HepG2 (cell line): ENCODE measurements around the gene ECT2. TPM values are rescaled to one million over a fixed set of nuclear protein-coding genes. Genes with fewer than 3 reads are reported as not detected.

Source experiments
- ATAC-seq: fragments of 200-7000 bp; cut with Tn5 transposase; 3 replicates; pipeline ENCODE4 v1.9.1; 2020; ENCODE audit warnings: mild to moderate bottlenecking, moderate library complexity
- BruUV-seq: library from RNA; stranded (reverse); fragments of 400-500 nt; replicated peaks from 2 replicates; lab custom pipeline; 2021; lab: Mats Ljungman, UMichigan
- CTCF ChIA-PET: fragments of 300-600 bp; formaldehyde crosslinking; extraction: SDS; loops from one replicate; lab custom pipeline; 2021; ENCODE audit warnings: low total read pairs, inconsistent platforms, low intra/inter-chr PET ratio; lab: Yijun Ruan, JAX
- POLR2A ChIA-PET: fragments of 350-600 bp; sonication (Branson Sonifier 250); formaldehyde crosslinking; loops from one replicate; lab custom pipeline; 2020; ENCODE audit warnings: antibody characterized with exemption, inconsistent platforms; lab: Yijun Ruan, JAX
- DNase-seq: peaks from one replicate; pipeline ENCODE4 v3.0.0-alpha.2; 2015; ENCODE audit warnings: low spot score
- FAIRE-seq: peaks from 3 replicates; lab custom pipeline; 2011; peaks lifted over from hg19 to GRCh38; lab: Jason Lieb, UNC
- H2AFZ ChIP-seq: one replicate; pipeline ENCODE4 v1.6.1; 2011; ENCODE audit warnings: low read length, inconsistent platforms
- H3K27ac ChIP-seq: fragments of 300-600 bp; 3 replicates; pipeline ENCODE4 v1.8.0; 2011; ENCODE audit warnings: mixed run types, mild to moderate bottlenecking, mixed read lengths, low read length, inconsistent platforms; ENCODE audit not compliant: insufficient read depth; ENCODE audit errors: extremely low read length
- H3K27me3 ChIP-seq, 2 experiments: fragments of 200-600 bp in 1 of 2; 2 replicates in 1 of 2; 3 replicates in 1 of 2; pipeline versions ENCODE4 v1.6.0 to v1.8.0; 2011; ENCODE audit warnings: low read length in 2 of 2, mild to moderate bottlenecking in 2 of 2, moderate library complexity in 2 of 2, inconsistent platforms in 1 of 2; ENCODE audit not compliant: insufficient read depth in 2 of 2, control insufficient read depth in 1 of 2
- H3K36me3 ChIP-seq, 2 experiments: fragments of 200-600 bp in 1 of 2; replicated peaks in 1 of 2; 2 replicates in 1 of 2; 3 replicates in 1 of 2; pipeline versions ENCODE4 v1.5.1 to v1.8.0; 2011; ENCODE audit warnings: low read length in 2 of 2, inconsistent platforms in 1 of 2; ENCODE audit not compliant: insufficient read depth in 2 of 2, control insufficient read depth in 1 of 2
- H3K4me1 ChIP-seq: 2 replicates; pipeline ENCODE4 v1.5.1; 2012; ENCODE audit warnings: low read length, inconsistent platforms; ENCODE audit not compliant: insufficient read depth
- H3K4me2 ChIP-seq: 2 replicates; pipeline ENCODE4 v1.6.0; 2011; ENCODE audit warnings: low read depth, low read length, inconsistent platforms
- H3K4me3 ChIP-seq, 3 experiments: fragments of 200-600 bp in 1 of 3; sonication (generic), shearing (Covaris generic) in 1 of 3; replicated peaks in 1 of 3; 2 replicates each; pipeline ENCODE4 v1.5.1; 2011 to 2016; ENCODE audit warnings: low read length in 3 of 3, inconsistent platforms in 2 of 3, low read depth in 2 of 3, mild to moderate bottlenecking in 2 of 3, control low read depth in 1 of 3, mixed read lengths in 1 of 3; ENCODE audit not compliant: insufficient read depth in 1 of 3
- H3K79me2 ChIP-seq: one replicate; pipeline ENCODE4 v1.6.1; 2011; ENCODE audit warnings: low read length, inconsistent platforms; ENCODE audit not compliant: insufficient read depth
- H3K9ac ChIP-seq: 2 replicates; pipeline ENCODE4 v1.6.0; 2011; ENCODE audit warnings: mild to moderate bottlenecking, low read depth, low read length, inconsistent platforms; ENCODE audit not compliant: insufficient read depth
- H3K9me3 ChIP-seq: 2 replicates; pipeline ENCODE4 v1.5.1; 2012; ENCODE audit warnings: mild to moderate bottlenecking, low read length
- H4K20me1 ChIP-seq: 2 replicates; pipeline ENCODE4 v1.6.0; 2011; ENCODE audit warnings: inconsistent platforms, mild to moderate bottlenecking, low read length, moderate library complexity; ENCODE audit not compliant: insufficient read depth
- ATF6 ChIP-seq: sonication (generic); formaldehyde crosslinking; conservative IDR thresholded peaks from 2 replicates; pipeline ENCODE4 v1.4.0; 2020; ENCODE audit warnings: missing genetic modification reagents
- JUN ChIP-seq: sonication (generic); formaldehyde crosslinking; IDR thresholded peaks from 2 replicates; pipeline ENCODE4 v1.4.0; 2020; ENCODE audit warnings: mild to moderate bottlenecking, missing genetic modification reagents
- MATR3 ChIP-seq: sonication (generic); formaldehyde crosslinking; IDR thresholded peaks from 2 replicates; pipeline ENCODE4 v1.4.0; 2020; ENCODE audit warnings: missing genetic modification reagents
- NAIF1 ChIP-seq: sonication (generic); formaldehyde crosslinking; IDR thresholded peaks from 2 replicates; pipeline ENCODE4 v1.5.0; 2020; ENCODE audit warnings: mild to moderate bottlenecking, missing genetic modification reagents, borderline replicate concordance
- NR2F1 ChIP-seq, 2 experiments: fragments of 450-650 bp in 1 of 2; formaldehyde crosslinking in 1 of 2; IDR thresholded peaks; 2 replicates each; pipeline versions ENCODE4 v1.5.0 to v1.6.1; 2016 to 2020; ENCODE audit warnings: mild to moderate bottlenecking in 1 of 2, missing compliant biosample characterization in 1 of 2, missing genetic modification reagents in 1 of 2, moderate library complexity in 1 of 2
- PCBP2 ChIP-seq: fragments of 200-400 bp; formaldehyde crosslinking; optimal IDR thresholded peaks from 2 replicates; pipeline ENCODE3; 2018; ENCODE audit warnings: low read length, low read depth; ENCODE audit not compliant: poor library complexity, severe bottlenecking
- ZMYM4 ChIP-seq: sonication (generic); formaldehyde crosslinking; IDR thresholded peaks from 2 replicates; pipeline ENCODE4 v1.8.1; 2023; ENCODE audit warnings: mild to moderate bottlenecking, missing genetic modification reagents
- ZNF230 ChIP-seq: sonication (generic); formaldehyde crosslinking; IDR thresholded peaks from 2 replicates; pipeline ENCODE4 v1.4.0; 2020; ENCODE audit warnings: mild to moderate bottlenecking, missing genetic modification reagents
- WGBS: methylation state at CpG from one replicate; pipeline ENCODE4 v1.1.6; 2017; ENCODE audit warnings: low lambda C conversion rate; 5-methylcytosine and 5-hydroxymethylcytosine counted together
- in situ Hi-C: cut with HindIII; loops from 2 replicates; pipeline ENCODE4 v1.10.0; 2017; ENCODE audit warnings: low pct_unique_long_range_greater_than_20kb; ENCODE audit not compliant: extremely low pct_ligation_motif_present
- intact Hi-C: fragments of 100-400 bp; cut with micrococcal nuclease; formaldehyde crosslinking; loops from one replicate; pipeline ENCODE4 v1.10.0; 2022; ENCODE audit not compliant: unreplicated experiment
- polyA plus RNA-seq, 8 experiments: library from polyadenylated mRNA; depleted of rRNA in 3 of 8; stranded (reverse) in 7 of 8; unstranded in 1 of 8; fragments of >200 nt; fragmentation: Illumina TruSeq in 4 of 8; extraction: Trizol in 4 of 8; gene quantifications; 2 replicates each; pipeline versions ENCODE4 v1.2.1 to v1.2.3, GENCODE V29; 2011 to 2016; ENCODE audit warnings: low read depth in 4 of 8, missing spikeins in 1 of 8, mixed read lengths in 1 of 8; ENCODE audit not compliant: insufficient read depth in 1 of 8
- total RNA-seq, 5 experiments: library from RNA; depleted of rRNA; stranded (reverse); fragments of >200 nt; fragmentation: Illumina TruSeq; extraction: Trizol; gene quantifications; 2 replicates each; pipeline ENCODE4 v1.2.3, GENCODE V29; 2016; ENCODE audit warnings: low read depth in 1 of 5

Gene ECT2
- total and polyA plus RNA-seq, 2 of the 13 experiments (the other 11 are each of a cell fraction or from before 2014, with no cell fraction given) = 21.6 to 52.0 TPM

DNA sequence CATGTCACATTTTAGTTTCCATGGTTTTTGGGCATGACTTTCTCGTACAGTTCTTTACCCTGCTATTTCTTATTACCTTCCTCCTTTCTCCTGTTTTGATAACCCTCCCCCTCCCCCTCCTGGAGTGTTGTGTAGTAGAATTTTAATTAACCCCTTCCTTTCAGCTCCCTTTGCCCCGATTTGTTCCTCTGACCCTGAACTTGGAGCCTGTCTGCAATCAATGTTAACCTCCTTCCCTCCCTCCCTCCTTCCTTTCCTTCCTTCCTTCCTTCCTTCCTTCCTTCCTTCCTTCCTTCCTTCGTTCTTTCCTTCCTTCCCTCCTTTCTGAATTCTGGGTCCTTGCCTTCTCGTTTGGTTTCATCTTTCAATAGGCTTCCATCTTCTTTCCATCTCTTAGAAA lies 90.4 kb downstream of the ECT2 start:
- ATAC-seq (no peak), FAIRE-seq (no peak), DNase-seq (no peak)
- no TSS peak for BruUV-seq
- H3K79me2 ChIP-seq = no peaks in the 10 kb centered on the region
- H3K9ac ChIP-seq = no peak overlapping the region
- in situ Hi-C loops = no loop called here
- no peaks in the 10 kb centered on the region for H3K9me3 ChIP-seq
- no peaks in the 10 kb centered on the region for H3K36me3 ChIP-seq
- ChIA-PET POLR2A (no interaction called here), CTCF (no interaction called here)
- no peak overlapping the region for H3K4me2 ChIP-seq
- no peak overlapping the region for H2AFZ ChIP-seq
- no peaks in the 10 kb centered on the region for H3K4me1 ChIP-seq
- TF ChIP-seq MATR3 (CRISPR knock-in tag) = no peak
- TF ChIP-seq JUN (CRISPR knock-in tag) = no peak
- no peak for TF ChIP-seq ATF6
- no peak for TF ChIP-seq NAIF1 (CRISPR knock-in tag)
- TF ChIP-seq NR2F1 (CRISPR knock-in tag; IDR thresholded peaks at IDR 0.05) = no peak
- TF ChIP-seq ZNF230 (CRISPR knock-in tag) = no peak
- peak; percentile 27 for TF ChIP-seq PCBP2
- TF ChIP-seq ZMYM4 (CRISPR knock-in tag) = no peak
- H3K27ac ChIP-seq = no peak overlapping the region
- WGBS = 3% methylated on average over 4 of the region's 4 CpGs
- H3K4me3 ChIP-seq = no peak overlapping the region
- H3K27me3 ChIP-seq = peaks cover 0 to 4% of the 10 kb centered on the region in 2 experiments; a peak in 1 of 5 replicates
- H4K20me1 ChIP-seq = no peaks in the 10 kb centered on the region; the same call in 1 of the 2 replicates
- intact Hi-C loops = no loop called here
